Tibial nerve (tissue), 3 donors: Measurements from ENCODE around the gene ADGRE1.

Source experiments
- CTCF ChIP-seq, 5 experiments: fragments of 200-600 bp in 3 of 5; fragments of 450-650 bp in 2 of 5; sonication (generic) in 3 of 5; IDR thresholded peaks; one replicate each; pipeline ENCODE4 v1.5.1; 2016 to 2019; ENCODE audit warnings: antibody characterized with exemption in 5 of 5, mild to moderate bottlenecking in 3 of 5, moderate library complexity in 2 of 5
- POLR2A ChIP-seq, 2 donors: fragments of 450-650 bp; IDR thresholded peaks; one replicate each; pipeline ENCODE4 v1.6.1; 2017; ENCODE audit warnings: antibody characterized with exemption in 2 of 2, mild to moderate bottlenecking in 2 of 2, moderate library complexity in 2 of 2

- TF ChIP-seq CTCF (IDR thresholded peaks at IDR 0.05), result no peak
- no peak for TF ChIP-seq POLR2A (IDR thresholded peaks at IDR 0.05)
Measured at GRCh38 chr19:6864325-6864940, 22.9 kb upstream of the ADGRE1 start.
